Upper lobe of left lung (tissue), 6 donors: ENCODE data around the gene TUBA3D. TPM values are rescaled to one million over a fixed set of nuclear protein-coding genes. Genes with fewer than 3 reads are reported as not detected.
A peak's percentile ranks its signal among the peaks of the same experiment; 100 is the strongest.
"Not testable (repeated sequence)": the region's sequence is repeated elsewhere in the genome, so short reads cannot be mapped to it uniquely, and the experiment has no call there.

Source experiments
- ATAC-seq, 2 donors: fragments of 200-7000 bp; cut with Tn5 transposase; one replicate each; pipeline ENCODE4 v1.9.1; 2022; ENCODE audit warnings: mild to moderate bottlenecking in 2 of 2, moderate library complexity in 2 of 2; ENCODE audit not compliant: low FRiP score in 2 of 2
- DNase-seq, 2 donors: peaks; one replicate each; pipeline ENCODE4 v3.0.0-alpha.2; 2019 to 2020
- H3K27ac ChIP-seq, 4 donors: fragments of 200-600 bp; sonication (generic); one replicate each; pipeline ENCODE4 v1.5.1; 2016 to 2019
- H3K27me3 ChIP-seq, 4 donors: fragments of 200-600 bp; sonication (generic); one replicate each; pipeline ENCODE4 v1.5.1; 2017 to 2019
- H3K36me3 ChIP-seq, 4 donors: fragments of 200-600 bp; sonication (generic); one replicate each; pipeline ENCODE4 v1.5.1; 2016 to 2019
- H3K4me1 ChIP-seq, 4 donors: fragments of 200-600 bp; sonication (generic); one replicate each; pipeline ENCODE4 v1.5.1; 2018 to 2019
- H3K4me3 ChIP-seq, 4 donors: fragments of 200-600 bp; sonication (generic); one replicate each; pipeline ENCODE4 v1.5.1; 2017 to 2019; ENCODE audit warnings: mild to moderate bottlenecking in 2 of 4, moderate library complexity in 1 of 4
- H3K9me3 ChIP-seq, 4 donors: fragments of 200-600 bp; sonication (generic); one replicate each; pipeline ENCODE4 v1.5.1; 2018 to 2019
- CTCF ChIP-seq, 6 experiments: fragments of 450-650 bp in 4 of 6; fragments of 200-600 bp in 2 of 6; sonication (generic) in 2 of 6; IDR thresholded peaks; one replicate each; pipeline ENCODE4 v1.5.1; 2016 to 2019; ENCODE audit warnings: antibody characterized with exemption in 6 of 6
- EP300 ChIP-seq, 4 donors: sonication (generic); formaldehyde crosslinking; IDR thresholded peaks; one replicate each; pipeline ENCODE4 v1.5.1; 2017; ENCODE audit warnings: antibody characterized with exemption in 4 of 4, control low read depth in 2 of 4
- POLR2A ChIP-seq, 4 donors: fragments of 450-650 bp; IDR thresholded peaks; one replicate each; pipeline ENCODE4 v1.5.1; 2016 to 2017; ENCODE audit warnings: antibody characterized with exemption in 4 of 4, mild to moderate bottlenecking in 2 of 4
- POLR2AphosphoS5 ChIP-seq, 2 donors: sonication (generic); formaldehyde crosslinking; IDR thresholded peaks; one replicate each; pipeline ENCODE4 v1.5.1; 2017; ENCODE audit warnings: antibody characterized with exemption in 2 of 2
- WGBS, 2 donors: methylation state at CpG; one replicate each; pipeline ENCODE4 v1.1.5; 2017 to 2018; 5-methylcytosine and 5-hydroxymethylcytosine counted together
- total RNA-seq, 6 donors: library from RNA; depleted of rRNA in 4 of 6; stranded (reverse); fragments of >200 nt in 4 of 6; gene quantifications; one replicate each; pipeline versions ENCODE4 v1.1.0 to v1.2.1, GENCODE V29; 2016 to 2021
- donor health status: DM: no; HTN: no; CAD: no; lungs with moderate emphysema.
- donor health status: DM: no; HTN: yes; CAD: no; lungs with severe emphysema.

The TUBA3D gene
- total RNA-seq, 6 donors from 2014 or later = not detected

- H3K27ac ChIP-seq, DNase-seq, ATAC-seq, H3K9me3 ChIP-seq, H3K36me3 ChIP-seq, H3K4me3 ChIP-seq, H3K4me1 ChIP-seq, H3K27me3 ChIP-seq: not testable (repeated sequence)
- WGBS, 2 donors = 92 to 98% methylated on average over 8 to 9 of the region's 9 CpGs
Measured at GRCh38 chr2:131478850-131479461, 3.0 kb downstream of the TUBA3D start.

DNA sequence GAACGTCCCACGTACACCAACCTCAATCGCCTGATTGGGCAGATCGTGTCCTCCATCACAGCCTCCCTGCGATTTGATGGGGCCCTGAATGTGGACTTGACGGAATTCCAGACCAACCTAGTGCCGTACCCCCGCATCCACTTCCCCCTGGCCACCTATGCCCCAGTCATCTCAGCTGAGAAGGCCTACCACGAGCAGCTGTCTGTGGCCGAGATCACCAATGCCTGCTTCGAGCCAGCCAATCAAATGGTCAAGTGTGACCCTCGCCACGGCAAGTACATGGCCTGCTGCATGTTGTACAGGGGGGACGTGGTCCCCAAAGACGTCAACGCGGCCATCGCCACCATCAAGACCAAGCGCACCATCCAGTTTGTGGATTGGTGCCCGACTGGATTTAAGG, 4.4 kb downstream of the TUBA3D start:
- ATAC-seq, H3K4me3 ChIP-seq, H3K9me3 ChIP-seq, H3K36me3 ChIP-seq, H3K27ac ChIP-seq, H3K27me3 ChIP-seq, DNase-seq, H3K4me1 ChIP-seq: not testable (repeated sequence)
- 98% methylated on average over 8 to 16 of the region's 20 CpGs for WGBS, 2 donors

DNA sequence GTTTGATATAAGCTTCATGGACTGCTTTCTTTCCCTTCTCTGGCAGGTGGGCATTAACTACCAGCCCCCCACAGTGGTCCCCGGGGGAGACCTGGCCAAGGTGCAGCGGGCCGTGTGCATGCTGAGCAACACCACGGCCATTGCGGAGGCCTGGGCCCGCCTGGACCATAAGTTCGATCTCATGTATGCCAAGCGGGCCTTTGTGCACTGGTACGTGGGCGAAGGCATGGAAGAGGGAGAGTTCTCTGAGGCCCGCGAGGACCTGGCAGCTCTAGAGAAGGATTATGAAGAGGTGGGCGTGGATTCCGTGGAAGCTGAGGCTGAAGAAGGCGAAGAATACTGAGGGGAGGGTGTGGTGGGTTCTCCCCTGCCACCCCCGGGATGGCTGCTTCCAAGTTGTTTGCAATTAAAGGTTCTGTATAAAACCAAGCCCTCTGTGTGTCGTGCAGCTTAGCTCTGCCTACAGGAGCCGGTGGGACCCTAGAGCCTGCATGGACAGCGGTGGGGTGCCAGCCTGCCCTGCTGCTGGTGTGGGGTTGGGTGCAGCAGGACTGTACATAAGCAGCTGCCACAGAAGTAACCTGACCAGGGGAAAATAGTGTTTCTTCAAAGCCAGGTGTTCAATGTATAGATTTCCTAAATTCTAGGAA, 6.7 kb downstream of the TUBA3D start:
- not testable (repeated sequence) for H3K36me3 ChIP-seq, H3K9me3 ChIP-seq, H3K4me3 ChIP-seq, ATAC-seq, H3K27ac ChIP-seq, H3K27me3 ChIP-seq, H3K4me1 ChIP-seq, DNase-seq
- 95 to 99% methylated on average over 13 to 19 of the region's 19 CpGs for WGBS, 2 donors

DNA sequence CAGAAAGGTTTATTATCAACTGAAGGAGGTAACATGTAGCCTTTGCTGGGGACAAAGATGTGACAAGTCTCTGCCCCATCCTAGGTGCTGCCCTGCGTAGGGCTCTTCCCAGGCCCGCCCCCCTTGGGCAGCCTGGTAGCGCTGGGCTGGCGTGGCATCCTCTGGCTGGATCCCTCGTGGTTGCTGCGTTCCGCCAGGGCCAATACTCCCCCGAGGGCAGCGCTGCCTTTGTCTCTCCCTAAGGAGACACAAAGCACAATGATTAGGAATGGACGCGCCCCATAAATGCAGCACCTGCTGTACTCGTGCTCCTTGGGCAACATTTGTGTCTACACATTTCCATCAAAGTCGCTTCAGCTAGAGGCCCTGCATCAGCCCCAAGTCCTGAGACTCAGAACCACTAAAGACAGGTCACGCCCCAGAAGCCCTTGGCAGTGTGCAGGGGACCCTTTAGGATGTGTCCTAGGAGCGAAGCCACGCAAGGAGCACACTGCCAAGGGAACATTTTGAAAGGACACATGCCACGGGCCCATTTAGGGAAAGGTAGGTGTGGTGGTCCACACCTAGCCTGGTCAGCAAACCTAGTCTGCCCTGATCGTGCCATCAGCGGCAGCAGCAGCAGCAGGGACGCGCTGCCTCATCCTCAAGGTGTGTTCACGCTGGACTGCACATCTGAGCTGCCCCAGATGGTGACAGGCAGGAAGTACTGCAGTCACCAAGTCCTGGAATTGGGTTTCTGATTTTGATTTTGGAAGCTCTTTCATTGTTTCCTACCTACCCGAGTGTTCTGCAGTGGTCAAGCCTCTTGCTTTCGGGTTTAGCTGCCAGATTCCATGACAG, 8.3 kb downstream of the TUBA3D start:
- H3K4me1 ChIP-seq, H3K9me3 ChIP-seq, H3K36me3 ChIP-seq, H3K4me3 ChIP-seq, H3K27me3 ChIP-seq, H3K27ac ChIP-seq: not testable (repeated sequence)
- ATAC-seq (peak in 1 of 2 donors; percentile 14), DNase-seq (peak in 1 of 2 donors; percentile 44)
- WGBS, 2 donors = 87 to 94% methylated on average over 22 to 23 of the region's 24 CpGs

DNA sequence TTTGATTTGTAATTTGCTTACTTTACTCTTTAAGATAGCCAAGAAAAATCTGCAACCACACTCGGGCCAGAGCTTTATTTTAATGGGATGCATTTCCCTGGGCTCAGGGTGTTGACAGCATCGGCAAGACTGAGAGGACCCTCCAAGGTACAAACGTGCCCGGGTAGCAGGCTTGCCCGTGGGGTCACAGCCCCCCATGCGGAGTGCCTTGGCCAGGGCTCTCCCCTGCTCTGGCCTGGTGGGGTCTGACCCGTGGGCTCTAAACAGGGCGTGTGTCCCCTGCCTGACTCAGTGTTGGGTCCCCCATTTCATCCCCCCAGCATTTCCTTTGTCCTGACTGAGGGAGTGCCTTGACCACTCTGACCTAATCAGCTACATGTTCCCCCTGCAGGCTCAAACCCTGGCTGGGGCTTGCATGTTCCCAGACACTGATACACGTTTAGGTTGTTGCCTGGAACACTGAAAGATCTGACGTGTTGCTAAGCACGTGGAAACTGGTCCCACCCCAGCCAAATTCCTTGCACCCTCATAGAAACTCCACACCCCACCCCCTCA, 9.1 kb downstream of the TUBA3D start:
- not testable (repeated sequence) for H3K4me1 ChIP-seq, H3K9me3 ChIP-seq, ATAC-seq, H3K36me3 ChIP-seq, H3K27me3 ChIP-seq, H3K27ac ChIP-seq, H3K4me3 ChIP-seq, DNase-seq
- 80 to 89% methylated on average over 4 to 9 of the region's 11 CpGs for WGBS, 2 donors

- H3K27me3 ChIP-seq, ATAC-seq, H3K27ac ChIP-seq, DNase-seq, H3K4me1 ChIP-seq, H3K36me3 ChIP-seq, H3K9me3 ChIP-seq, H3K4me3 ChIP-seq: not testable (repeated sequence)
- WGBS, 2 donors = 92 to 94% methylated on average over 13 to 14 of the region's 14 CpGs
Measured at GRCh38 chr2:131486201-131486902, 10.4 kb downstream of the TUBA3D start.

DNA sequence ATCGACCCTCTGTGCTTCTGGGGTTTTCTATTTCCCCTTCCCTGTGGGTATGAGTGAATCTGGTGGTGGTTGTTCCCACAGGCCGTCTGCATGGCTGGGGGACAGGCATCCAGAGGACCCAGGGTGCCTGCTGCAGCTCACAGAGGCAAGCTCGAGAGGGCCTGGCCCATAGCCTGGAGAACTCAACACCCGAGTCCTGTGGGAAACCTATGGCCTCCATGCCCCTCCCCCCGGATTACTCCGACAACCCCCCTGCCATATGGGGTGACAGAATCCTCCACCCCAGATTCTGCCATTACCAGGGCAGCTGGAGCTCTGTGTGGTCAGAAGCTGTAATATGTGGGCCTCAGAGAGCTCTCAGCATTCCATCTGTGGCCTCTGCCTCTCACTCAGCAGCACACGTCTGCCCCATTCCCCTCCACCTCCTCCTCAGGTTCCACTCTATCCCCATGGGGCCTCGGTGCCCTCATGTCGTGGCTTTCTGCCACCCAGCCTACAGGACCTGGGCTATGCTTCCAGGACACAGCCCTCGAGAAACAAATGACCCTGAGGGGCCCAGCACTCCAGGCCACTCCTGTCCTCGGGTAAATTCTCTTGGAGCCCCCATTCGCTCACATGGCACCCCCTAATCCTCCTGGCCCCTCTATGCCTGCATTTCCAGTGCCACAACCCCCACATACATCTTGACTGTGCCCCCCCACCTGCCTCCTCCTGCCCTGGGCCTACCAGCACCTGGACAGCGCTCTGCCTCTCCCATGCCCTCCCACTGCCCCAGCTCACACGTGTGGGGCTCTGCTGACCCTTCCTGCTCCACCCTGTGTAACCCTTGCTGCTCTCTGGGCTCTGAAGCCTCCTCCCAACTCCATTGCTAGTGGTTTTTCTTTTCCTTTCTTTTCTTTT, 12.6 kb downstream of the TUBA3D start:
- TF ChIP-seq CTCF (IDR thresholded peaks at IDR 0.05) = no peak
- no peak for TF ChIP-seq POLR2A (IDR thresholded peaks at IDR 0.05)
- TF ChIP-seq EP300 (IDR thresholded peaks at IDR 0.05) = no peak
- TF ChIP-seq POLR2AphosphoS5 (IDR thresholded peaks at IDR 0.05) = no peak
- Histone ChIP-seq H3K4me3 (no peak overlapping the region), H3K4me1 (peaks cover 7 to 12% (median 10%) of the 10 kb centered on the region in 4 donors), H3K27me3 (no peaks in the 10 kb centered on the region), H3K9me3 (no peaks in the 10 kb centered on the region), H3K36me3 (no peaks in the 10 kb centered on the region), H3K27ac (no peak overlapping the region)
- ATAC-seq = no peak
- WGBS, 2 donors = 79 to 83% methylated on average over 12 to 14 of the region's 14 CpGs
- DNase-seq = no peak

- WGBS, 2 donors = 85 to 89% methylated on average over 13 to 16 of the region's 20 CpGs
- Histone ChIP-seq H3K4me3 (peak overlapping the region in 3 of 4 donors; percentile 62 to 77 (median 77)), H3K4me1 (peaks cover 19 to 30% (median 23%) of the 10 kb centered on the region in 4 donors)
- not testable (repeated sequence) for H3K9me3 ChIP-seq, H3K36me3 ChIP-seq, ATAC-seq, H3K27ac ChIP-seq, H3K27me3 ChIP-seq
- peak in 1 of 2 donors; percentile 65 for DNase-seq
Measured at GRCh38 chr2:131490616-131491468, 14.9 kb downstream of the TUBA3D start.

DNA sequence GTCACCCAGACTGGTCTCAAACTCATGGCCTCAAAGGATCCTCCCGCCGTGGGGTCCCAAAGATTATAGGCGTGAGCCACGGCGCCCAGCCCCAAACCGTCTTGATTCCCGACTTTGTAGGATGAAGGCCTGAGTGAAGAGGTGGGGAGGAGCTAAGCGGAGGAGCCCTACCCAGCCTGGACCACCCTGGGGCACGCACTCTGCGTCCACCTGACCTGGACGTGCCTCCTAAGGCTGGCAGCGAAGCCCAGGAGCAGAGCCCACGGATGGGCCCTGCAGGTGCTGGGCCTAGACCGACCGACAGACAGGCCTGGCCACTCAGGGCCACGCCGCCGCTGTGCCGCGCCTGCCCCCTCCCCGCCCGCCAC, 15.5 kb downstream of the TUBA3D start:
- Histone ChIP-seq H3K4me3 (peak overlapping the region in 3 of 4 donors; percentile 62 to 77 (median 77)), H3K4me1 (peaks cover 19 to 30% (median 23%) of the 10 kb centered on the region in 4 donors)
- not testable (repeated sequence) for H3K27ac ChIP-seq, H3K27me3 ChIP-seq, H3K9me3 ChIP-seq, H3K36me3 ChIP-seq
- ATAC-seq = peak in 1 of 2 donors; percentile 20
- WGBS, 2 donors = 20 to 21% methylated on average over 9 to 22 of the region's 22 CpGs
- peak in 1 of 2 donors; percentile 64 for DNase-seq
